HG02610 (cell line): ENCODE measurements around the gene MYO3B.
A peak's percentile ranks its signal among the peaks of the same experiment; 100 is the strongest.

Source experiments
- ATAC-seq: cut with Tn5 transposase; IDR thresholded peaks from one replicate; pipeline ENCODE4 v1.9.1; 2021; ENCODE audit warnings: mild to moderate bottlenecking, moderate library complexity; ENCODE audit not compliant: unreplicated experiment

MYO3B gene

GRCh38 chr2:170177950-170178781 lies at the start of gene MYO3B:
Gene MYO3B (plus strand): TSS chr2:170178147. CDS start chr2:170178288, 141 bp downstream.
- peak; percentile 58 for ATAC-seq

- ATAC-seq, result no peak
Measured at GRCh38 chr2:170139276-170139967, 38.5 kb upstream of the MYO3B start.

GRCh38 chr2:170140561-170140960 lies 37.4 kb upstream of the MYO3B start:
- no peak for ATAC-seq

GRCh38 chr2:170141865-170142264 lies 36.1 kb upstream of the MYO3B start:
- ATAC-seq, result no peak

GRCh38 chr2:170142502-170142901 lies 35.4 kb upstream of the MYO3B start:
- no peak for ATAC-seq

GRCh38 chr2:170143045-170143717 lies 34.8 kb upstream of the MYO3B start:
- ATAC-seq, result no peak

- ATAC-seq, result no peak
Measured at GRCh38 chr2:170144761-170145160, 33.2 kb upstream of the MYO3B start.

GRCh38 chr2:170145191-170145590 lies 32.8 kb upstream of the MYO3B start:
- ATAC-seq, result no peak

- ATAC-seq, result no peak
Measured at GRCh38 chr2:170145675-170146432, 32.1 kb upstream of the MYO3B start.

GRCh38 chr2:170146784-170147183 lies 31.2 kb upstream of the MYO3B start:
- ATAC-seq, result no peak

- no peak for ATAC-seq
Measured at GRCh38 chr2:170147576-170147975, 30.4 kb upstream of the MYO3B start.

GRCh38 chr2:170148161-170148560 lies 29.8 kb upstream of the MYO3B start:
- ATAC-seq, result no peak

GRCh38 chr2:170152421-170152820 lies 25.5 kb upstream of the MYO3B start:
- ATAC-seq, result peak; percentile 37

- peak; percentile 64 for ATAC-seq
Measured at GRCh38 chr2:170155022-170155722, 22.8 kb upstream of the MYO3B start.

- no peak for ATAC-seq
Measured at GRCh38 chr2:170155723-170156253, 22.2 kb upstream of the MYO3B start.

GRCh38 chr2:170156592-170156991 lies 21.4 kb upstream of the MYO3B start:
- ATAC-seq, result no peak

- ATAC-seq, result no peak
Measured at GRCh38 chr2:170157025-170157684, 20.8 kb upstream of the MYO3B start.

GRCh38 chr2:170159060-170159459 lies 18.9 kb upstream of the MYO3B start:
- no peak for ATAC-seq

- no peak for ATAC-seq
Measured at GRCh38 chr2:170161516-170162270, 16.3 kb upstream of the MYO3B start.
